K562 (cell line): Measurements from ENCODE around the gene ROPN1L. TPM values are rescaled to one million over a fixed set of nuclear protein-coding genes. Genes with fewer than 3 reads are reported as not detected.
A peak's percentile ranks its signal among the peaks of the same experiment; 100 is the strongest.

ENCODE experiments used
- CBX2 ChIP-seq: fragments of 200-600 bp; sonication (generic); IDR thresholded peaks from one replicate; pipeline ENCODE4 v1.6.1; 2012; ENCODE audit warnings: mild to moderate bottlenecking, low read length, inconsistent platforms; ENCODE audit not compliant: insufficient read depth, poor library complexity, severe bottlenecking
- GATAD2A ChIP-seq: fragments of 450-650 bp; IDR thresholded peaks from 2 replicates; pipeline ENCODE4 v1.6.1; 2017
- HDAC1 ChIP-seq, 2 experiments: fragments of 450-650 bp; IDR thresholded peaks; 2 replicates each; pipeline ENCODE4 v1.6.1; 2016 to 2017; ENCODE audit warnings: inconsistent platforms in 1 of 2, mild to moderate bottlenecking in 1 of 2, moderate library complexity in 1 of 2
- HEY1 ChIP-seq: fragments of 250-450 bp; sonication (Bioruptor Pico); IDR thresholded peaks from 2 replicates; pipeline ENCODE4 v1.5.0; 2020; ENCODE audit warnings: mild to moderate bottlenecking, moderate library complexity, borderline replicate concordance
- NCOA4 ChIP-seq: fragments of 450-650 bp; IDR thresholded peaks from 2 replicates; pipeline ENCODE4 v1.6.1; 2018; ENCODE audit warnings: mild to moderate bottlenecking; ENCODE audit not compliant: partially characterized antibody
- NFE2L1 ChIP-seq: fragments of 450-650 bp; IDR thresholded peaks from 2 replicates; pipeline ENCODE4 v1.6.1; 2016; ENCODE audit warnings: missing genetic modification characterization, low read depth, mild to moderate bottlenecking, missing compliant biosample characterization, moderate library complexity, borderline replicate concordance
- RBBP5 ChIP-seq: fragments of 200-600 bp; sonication (generic); IDR thresholded peaks from 2 replicates; pipeline ENCODE4 v1.6.1; 2012; ENCODE audit warnings: borderline replicate concordance, mild to moderate bottlenecking, low read length, control low read depth, inconsistent platforms; ENCODE audit not compliant: insufficient read depth, poor library complexity, severe bottlenecking
- RBM25 ChIP-seq: fragments of 200-400 bp; formaldehyde crosslinking; IDR thresholded peaks from 2 replicates; pipeline ENCODE4 v1.6.1; 2018; ENCODE audit warnings: low read length, low read depth, moderate library complexity; ENCODE audit not compliant: severe bottlenecking
- SETDB1 ChIP-seq: IDR thresholded peaks from one replicate; pipeline ENCODE4 v1.6.1; 2012; ENCODE audit warnings: low read length, control low read depth, inconsistent platforms
- SMARCC2 ChIP-seq: fragments of 450-650 bp; IDR thresholded peaks from 2 replicates; pipeline ENCODE4 v1.6.1; 2017; ENCODE audit warnings: antibody characterized with exemption, moderate library complexity, mild to moderate bottlenecking, low read depth
- SP1 ChIP-seq: sonication (generic); formaldehyde crosslinking; IDR thresholded peaks from 2 replicates; pipeline ENCODE4 v1.8.1; 2022; ENCODE audit warnings: mild to moderate bottlenecking, missing genetic modification reagents
- YBX1 ChIP-seq: fragments of 450-650 bp; IDR thresholded peaks from 2 replicates; pipeline ENCODE4 v1.7.1; 2016; ENCODE audit warnings: mild to moderate bottlenecking
- ZNF212 ChIP-seq: fragments of 450-650 bp; formaldehyde crosslinking; IDR thresholded peaks from 2 replicates; pipeline ENCODE4 v1.4.0; 2020; ENCODE audit warnings: mild to moderate bottlenecking
- ZNF507 ChIP-seq: conservative IDR thresholded peaks from 2 replicates; pipeline ENCODE4 v1.6.1; 2017; ENCODE audit warnings: missing genetic modification characterization, missing compliant biosample characterization
- polyA plus RNA-seq, 8 experiments: library from polyadenylated mRNA; depleted of rRNA in 4 of 8; stranded (reverse) in 5 of 8; unstranded in 3 of 8; fragments of >200 nt; fragmentation: Nextera tagmentation in 2 of 8; fragmentation: Illumina TruSeq in 1 of 8; extraction: Ambion mirVana in 2 of 8; extraction: Trizol in 1 of 8; gene quantifications; 2 replicates each; pipeline versions ENCODE4 v1.2.1 to v1.2.3, GENCODE V29; 2011 to 2014; ENCODE audit warnings: inconsistent platforms in 1 of 8, missing spikeins in 1 of 8
- total RNA-seq, 7 experiments: library from RNA; depleted of rRNA in 6 of 7; stranded (reverse); fragments of >200 nt in 6 of 7; fragmentation: Illumina TruSeq in 2 of 7; extraction: Trizol in 2 of 7; gene quantifications; 2 replicates each; pipeline versions ENCODE4 v1.2.1 to v1.2.3, GENCODE V29; 2011 to 2021; ENCODE audit warnings: low replicate concordance in 1 of 7
- TF ChIP-seq, protein P1 (sequence below), 2 experiments: fragments of 450-650 bp; IDR thresholded peaks; 2 replicates each; pipeline ENCODE4 v1.6.1; 2018; ENCODE audit warnings: mild to moderate bottlenecking in 2 of 2, low read depth in 1 of 2; ENCODE audit not compliant: partially characterized antibody in 2 of 2
- TF ChIP-seq, protein P2 (sequence below): sonication (generic); formaldehyde crosslinking; IDR thresholded peaks from 2 replicates; pipeline ENCODE4 v1.8.0; 2022; ENCODE audit warnings: mild to moderate bottlenecking, missing genetic modification reagents
- TF ChIP-seq, protein P3 (sequence below): IDR thresholded peaks from 2 replicates; pipeline ENCODE4 v1.6.1; 2016; ENCODE audit warnings: missing genetic modification characterization, missing compliant biosample characterization
- TF ChIP-seq, protein P4 (sequence below): fragments of 250-450 bp; sonication (Bioruptor Pico); IDR thresholded peaks from 2 replicates; pipeline ENCODE4 v1.5.0; 2020; ENCODE audit warnings: mild to moderate bottlenecking

Gene ROPN1L
- total and polyA plus RNA-seq, 9 of the 15 experiments (the other 6 are each of a cell fraction or from before 2014, with no cell fraction given): 0.04 to 0.85 (median 0.24) TPM; not detected in 3

DNA sequence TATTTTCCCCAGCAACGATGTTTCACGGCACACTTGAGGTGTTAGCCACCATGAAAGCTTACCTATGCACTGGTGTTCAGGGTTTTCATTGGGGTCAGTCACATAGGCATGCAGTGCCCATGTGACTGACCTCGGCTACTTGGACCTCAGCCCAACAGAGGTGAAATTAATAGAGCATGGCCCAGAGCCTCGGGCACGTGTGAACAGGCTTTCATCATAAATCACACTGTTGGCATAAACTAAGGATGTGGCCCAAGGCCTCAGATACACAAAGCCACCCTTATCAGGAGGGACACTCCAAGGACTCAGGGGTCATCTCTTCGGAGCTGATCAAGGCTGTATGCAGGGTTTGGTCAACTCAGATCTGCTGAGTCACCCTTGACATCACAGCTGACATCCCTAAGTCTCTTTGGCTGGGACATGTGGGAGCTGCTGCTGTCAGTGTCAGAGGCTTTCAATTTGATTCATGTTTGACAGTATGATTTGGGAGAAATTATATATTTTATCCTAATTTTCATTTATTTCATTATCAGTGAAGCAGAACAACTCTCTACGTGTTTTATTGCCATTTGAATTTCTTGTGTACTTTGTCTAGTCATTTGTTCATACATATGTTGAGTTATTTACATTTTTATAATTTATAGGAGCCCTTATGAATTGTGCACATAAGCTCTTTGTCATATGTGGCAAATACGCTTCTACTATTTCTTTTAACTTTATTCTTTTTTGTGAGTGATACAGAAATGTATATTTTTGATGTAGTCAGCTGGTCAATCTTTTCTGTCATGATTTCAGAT, 62.5 kb downstream of the ROPN1L start (continued):
- TF ChIP-seq, protein P1, sequence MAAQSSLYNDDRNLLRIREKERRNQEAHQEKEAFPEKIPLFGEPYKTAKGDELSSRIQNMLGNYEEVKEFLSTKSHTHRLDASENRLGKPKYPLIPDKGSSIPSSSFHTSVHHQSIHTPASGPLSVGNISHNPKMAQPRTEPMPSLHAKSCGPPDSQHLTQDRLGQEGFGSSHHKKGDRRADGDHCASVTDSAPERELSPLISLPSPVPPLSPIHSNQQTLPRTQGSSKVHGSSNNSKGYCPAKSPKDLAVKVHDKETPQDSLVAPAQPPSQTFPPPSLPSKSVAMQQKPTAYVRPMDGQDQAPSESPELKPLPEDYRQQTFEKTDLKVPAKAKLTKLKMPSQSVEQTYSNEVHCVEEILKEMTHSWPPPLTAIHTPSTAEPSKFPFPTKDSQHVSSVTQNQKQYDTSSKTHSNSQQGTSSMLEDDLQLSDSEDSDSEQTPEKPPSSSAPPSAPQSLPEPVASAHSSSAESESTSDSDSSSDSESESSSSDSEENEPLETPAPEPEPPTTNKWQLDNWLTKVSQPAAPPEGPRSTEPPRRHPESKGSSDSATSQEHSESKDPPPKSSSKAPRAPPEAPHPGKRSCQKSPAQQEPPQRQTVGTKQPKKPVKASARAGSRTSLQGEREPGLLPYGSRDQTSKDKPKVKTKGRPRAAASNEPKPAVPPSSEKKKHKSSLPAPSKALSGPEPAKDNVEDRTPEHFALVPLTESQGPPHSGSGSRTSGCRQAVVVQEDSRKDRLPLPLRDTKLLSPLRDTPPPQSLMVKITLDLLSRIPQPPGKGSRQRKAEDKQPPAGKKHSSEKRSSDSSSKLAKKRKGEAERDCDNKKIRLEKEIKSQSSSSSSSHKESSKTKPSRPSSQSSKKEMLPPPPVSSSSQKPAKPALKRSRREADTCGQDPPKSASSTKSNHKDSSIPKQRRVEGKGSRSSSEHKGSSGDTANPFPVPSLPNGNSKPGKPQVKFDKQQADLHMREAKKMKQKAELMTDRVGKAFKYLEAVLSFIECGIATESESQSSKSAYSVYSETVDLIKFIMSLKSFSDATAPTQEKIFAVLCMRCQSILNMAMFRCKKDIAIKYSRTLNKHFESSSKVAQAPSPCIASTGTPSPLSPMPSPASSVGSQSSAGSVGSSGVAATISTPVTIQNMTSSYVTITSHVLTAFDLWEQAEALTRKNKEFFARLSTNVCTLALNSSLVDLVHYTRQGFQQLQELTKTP (IDR thresholded peaks at IDR 0.05; ENCODE audit: low read depth in 1 of 2, partially characterized antibody in 2 of 2): no peak
- TF ChIP-seq ZNF212 (no peak), NFE2L1 (tag) (peak; percentile 99), NCOA4 (no peak), HDAC1 (IDR thresholded peaks at IDR 0.05) (peak in 1 of 2 experiments; percentile 92; a peak in 2 of 4 replicates), SP1 (no peak), RBBP5 (no peak), YBX1 (no peak), CBX2 (no peak), SETDB1 (no peak), HEY1 (CRISPR knock-in tag) (no peak), GATAD2A (peak; percentile 78; the same call in 1 of the 2 replicates), ZNF507 (tag) (no peak), RBM25 (no peak), SMARCC2 (peak; percentile 62; the same call in 1 of the 2 replicates)
- TF ChIP-seq, protein P2, sequence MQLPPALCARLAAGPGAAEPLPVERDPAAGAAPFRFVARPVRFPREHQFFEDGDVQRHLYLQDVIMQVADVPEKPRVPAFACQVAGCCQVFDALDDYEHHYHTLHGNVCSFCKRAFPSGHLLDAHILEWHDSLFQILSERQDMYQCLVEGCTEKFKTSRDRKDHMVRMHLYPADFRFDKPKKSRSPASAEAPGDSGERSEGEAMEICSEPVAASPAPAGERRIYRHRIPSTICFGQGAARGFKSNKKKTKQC: peak; percentile 84; the same call in 1 of the 2 replicates
- TF ChIP-seq, protein P3, sequence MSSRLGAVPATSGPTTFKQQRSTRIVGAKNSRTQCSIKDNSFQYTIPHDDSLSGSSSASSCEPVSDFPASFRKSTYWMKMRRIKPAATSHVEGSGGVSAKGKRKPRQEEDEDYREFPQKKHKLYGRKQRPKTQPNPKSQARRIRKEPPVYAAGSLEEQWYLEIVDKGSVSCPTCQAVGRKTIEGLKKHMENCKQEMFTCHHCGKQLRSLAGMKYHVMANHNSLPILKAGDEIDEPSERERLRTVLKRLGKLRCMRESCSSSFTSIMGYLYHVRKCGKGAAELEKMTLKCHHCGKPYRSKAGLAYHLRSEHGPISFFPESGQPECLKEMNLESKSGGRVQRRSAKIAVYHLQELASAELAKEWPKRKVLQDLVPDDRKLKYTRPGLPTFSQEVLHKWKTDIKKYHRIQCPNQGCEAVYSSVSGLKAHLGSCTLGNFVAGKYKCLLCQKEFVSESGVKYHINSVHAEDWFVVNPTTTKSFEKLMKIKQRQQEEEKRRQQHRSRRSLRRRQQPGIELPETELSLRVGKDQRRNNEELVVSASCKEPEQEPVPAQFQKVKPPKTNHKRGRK (tag): no peak
- TF ChIP-seq, protein P4, sequence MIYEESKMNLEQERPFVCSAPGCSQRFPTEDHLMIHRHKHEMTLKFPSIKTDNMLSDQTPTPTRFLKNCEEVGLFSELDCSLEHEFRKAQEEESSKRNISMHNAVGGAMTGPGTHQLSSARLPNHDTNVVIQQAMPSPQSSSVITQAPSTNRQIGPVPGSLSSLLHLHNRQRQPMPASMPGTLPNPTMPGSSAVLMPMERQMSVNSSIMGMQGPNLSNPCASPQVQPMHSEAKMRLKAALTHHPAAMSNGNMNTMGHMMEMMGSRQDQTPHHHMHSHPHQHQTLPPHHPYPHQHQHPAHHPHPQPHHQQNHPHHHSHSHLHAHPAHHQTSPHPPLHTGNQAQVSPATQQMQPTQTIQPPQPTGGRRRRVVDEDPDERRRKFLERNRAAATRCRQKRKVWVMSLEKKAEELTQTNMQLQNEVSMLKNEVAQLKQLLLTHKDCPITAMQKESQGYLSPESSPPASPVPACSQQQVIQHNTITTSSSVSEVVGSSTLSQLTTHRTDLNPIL (CRISPR knock-in tag): no peak
